ENCODE results near the gene NAV2. TPM values are rescaled to one million over a fixed set of nuclear protein-coding genes. Genes with fewer than 3 reads are reported as not detected.

Gene NAV2
- polyA plus RNA-seq, 1 donor, result 8.1 TPM

DNA sequence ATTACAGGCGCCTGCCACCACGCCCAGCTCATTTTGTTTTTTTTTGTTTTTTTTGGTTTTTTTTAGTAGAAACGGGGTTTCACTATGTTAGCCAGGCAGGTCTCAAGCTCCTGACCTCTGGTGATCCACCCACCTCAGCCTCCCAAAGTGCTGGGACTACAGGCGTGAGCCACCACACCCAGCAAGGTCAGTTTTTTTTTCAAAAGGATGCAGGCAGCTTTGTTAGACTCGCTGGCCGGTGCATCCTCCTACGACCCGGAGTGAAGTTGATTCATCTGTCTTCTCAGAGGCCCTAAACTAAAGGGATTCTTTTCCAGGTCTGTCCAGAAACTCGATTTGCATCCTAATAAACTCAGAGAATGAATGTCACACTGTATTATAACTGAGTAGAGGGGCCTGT, 265.3 kb downstream of the NAV2 start:
- peaks cover 50% of the 10 kb centered on the region for H3K4me1 ChIP-seq (ENCODE audit: control insufficient read depth, insufficient read depth, low read length)
- WGBS (ENCODE audit: insufficient coverage, low lambda C conversion rate), result 100% methylated on average over 1 of the region's 9 CpGs
- no peak for DNase-seq
- H3K9me3 ChIP-seq (ENCODE audit: control insufficient read depth, low read depth, low read length), result no peaks in the 10 kb centered on the region
- no peaks in the 10 kb centered on the region for H3K36me3 ChIP-seq (ENCODE audit: control insufficient read depth, insufficient read depth, low read length)
- no peak overlapping the region for H3K4me3 ChIP-seq (ENCODE audit: low read length)
- no peak overlapping the region for H3K27ac ChIP-seq (ENCODE audit: low read length)
- no peaks in the 10 kb centered on the region for H3K27me3 ChIP-seq (ENCODE audit: control insufficient read depth, insufficient read depth, low read length)

DNA sequence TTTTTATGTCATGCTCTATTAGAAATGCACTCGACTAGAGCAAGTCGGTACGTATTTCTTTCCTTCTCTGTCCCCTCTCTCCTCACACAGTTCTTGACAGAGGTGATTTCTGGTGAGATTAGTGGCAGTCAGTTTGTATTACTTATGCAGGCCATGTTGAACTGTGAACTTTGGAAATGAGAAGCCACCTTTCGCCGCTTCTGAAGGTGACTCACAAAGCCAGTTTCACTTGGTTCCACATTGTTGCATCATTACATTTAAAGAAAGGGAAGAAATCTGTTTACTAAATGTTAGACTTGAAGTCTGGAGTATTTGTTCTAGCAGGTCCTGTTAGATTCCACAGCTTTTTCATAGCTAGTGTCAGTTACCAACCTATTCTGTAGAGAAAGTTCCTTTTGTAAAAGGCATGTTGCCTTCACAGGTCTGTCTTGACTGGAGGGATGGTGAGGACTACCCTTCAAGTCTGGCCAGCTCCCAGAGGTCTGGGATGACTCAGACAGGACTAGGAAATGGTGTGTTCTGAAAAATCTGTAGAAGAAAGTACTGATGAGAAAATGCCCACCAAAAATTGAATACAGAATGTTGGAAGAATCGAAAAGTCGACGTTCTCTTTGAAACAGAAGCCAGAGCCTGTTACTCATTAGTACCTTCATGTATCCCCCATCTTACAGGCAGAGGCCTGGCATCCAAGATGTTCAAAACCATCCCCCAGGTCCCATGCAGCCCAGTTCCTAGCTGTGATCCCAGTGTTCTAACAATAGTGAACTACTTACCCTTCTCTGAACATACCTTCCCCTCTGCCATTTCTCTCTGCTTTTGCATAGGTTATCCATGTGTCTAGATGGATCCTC, 266.3 kb downstream of the NAV2 start:
- DNase-seq, result peak; percentile 69 to 87
- no CpG with 5 or more reads among the region's 8 CpGs for WGBS (ENCODE audit: insufficient coverage, low lambda C conversion rate)
- Histone ChIP-seq H3K9me3 (ENCODE audit: control insufficient read depth, low read depth, low read length) (no peaks in the 10 kb centered on the region), H3K27me3 (ENCODE audit: control insufficient read depth, insufficient read depth, low read length) (no peaks in the 10 kb centered on the region), H3K4me1 (ENCODE audit: control insufficient read depth, insufficient read depth, low read length) (peaks cover 44% of the 10 kb centered on the region), H3K27ac (ENCODE audit: low read length) (peak overlapping the region; percentile 56), H3K36me3 (ENCODE audit: control insufficient read depth, insufficient read depth, low read length) (no peaks in the 10 kb centered on the region), H3K4me3 (ENCODE audit: low read length) (no peak overlapping the region)

DNA sequence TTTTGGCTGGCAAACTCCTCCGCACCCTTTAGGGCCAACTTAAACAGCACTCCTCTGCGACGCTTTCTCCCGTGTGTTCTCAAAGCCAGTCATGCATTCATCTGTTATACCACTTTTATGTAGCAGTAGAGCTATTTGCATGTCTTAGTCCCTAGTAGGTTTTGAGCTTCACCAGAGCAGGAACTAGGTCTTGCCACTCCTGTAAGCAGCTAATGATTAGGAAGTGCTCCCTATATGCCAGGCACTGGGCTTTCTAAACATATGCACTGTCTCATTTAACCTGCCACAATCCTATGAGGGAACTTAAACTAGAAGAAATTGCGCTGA, 266.8 kb downstream of the NAV2 start:
- Histone ChIP-seq H3K4me1 (ENCODE audit: control insufficient read depth, insufficient read depth, low read length) (peaks cover 44% of the 10 kb centered on the region), H3K27me3 (ENCODE audit: control insufficient read depth, insufficient read depth, low read length) (no peaks in the 10 kb centered on the region), H3K4me3 (ENCODE audit: low read length) (no peak overlapping the region), H3K27ac (ENCODE audit: low read length) (peak overlapping the region; percentile 56), H3K9me3 (ENCODE audit: control insufficient read depth, low read depth, low read length) (no peaks in the 10 kb centered on the region), H3K36me3 (ENCODE audit: control insufficient read depth, insufficient read depth, low read length) (no peaks in the 10 kb centered on the region)
- WGBS (ENCODE audit: insufficient coverage, low lambda C conversion rate), result 75% methylated on average over 4 of the region's 5 CpGs
- no peak for DNase-seq

DNA sequence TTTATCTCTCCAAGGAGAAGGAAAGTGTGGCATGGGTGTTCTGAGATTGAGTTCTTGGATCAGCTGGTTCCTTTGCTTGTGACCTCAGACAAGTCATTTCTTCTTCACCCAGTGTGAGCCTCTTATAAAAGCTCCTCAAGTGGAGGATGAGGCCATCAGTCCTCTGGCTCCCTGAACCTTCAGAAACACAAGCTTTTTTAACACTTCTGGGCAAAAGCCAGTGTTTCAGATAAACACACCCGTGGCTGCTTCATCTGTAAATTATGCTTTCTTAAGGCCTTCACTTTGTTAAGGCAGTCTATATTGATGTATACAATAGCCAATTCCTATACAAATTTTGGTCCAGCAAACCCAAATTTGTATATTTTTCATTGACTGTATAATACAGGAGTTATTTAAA, 267.8 kb downstream of the NAV2 start:
- Histone ChIP-seq H3K9me3 (ENCODE audit: control insufficient read depth, low read depth, low read length) (no peaks in the 10 kb centered on the region), H3K4me3 (ENCODE audit: low read length) (no peak overlapping the region), H3K27me3 (ENCODE audit: control insufficient read depth, insufficient read depth, low read length) (no peaks in the 10 kb centered on the region), H3K36me3 (ENCODE audit: control insufficient read depth, insufficient read depth, low read length) (no peaks in the 10 kb centered on the region), H3K4me1 (ENCODE audit: control insufficient read depth, insufficient read depth, low read length) (peaks cover 48% of the 10 kb centered on the region), H3K27ac (ENCODE audit: low read length) (no peak overlapping the region)
- no peak for DNase-seq
- 50% methylated on average over 1 of the region's 1 CpG for WGBS (ENCODE audit: insufficient coverage, low lambda C conversion rate)

DNA sequence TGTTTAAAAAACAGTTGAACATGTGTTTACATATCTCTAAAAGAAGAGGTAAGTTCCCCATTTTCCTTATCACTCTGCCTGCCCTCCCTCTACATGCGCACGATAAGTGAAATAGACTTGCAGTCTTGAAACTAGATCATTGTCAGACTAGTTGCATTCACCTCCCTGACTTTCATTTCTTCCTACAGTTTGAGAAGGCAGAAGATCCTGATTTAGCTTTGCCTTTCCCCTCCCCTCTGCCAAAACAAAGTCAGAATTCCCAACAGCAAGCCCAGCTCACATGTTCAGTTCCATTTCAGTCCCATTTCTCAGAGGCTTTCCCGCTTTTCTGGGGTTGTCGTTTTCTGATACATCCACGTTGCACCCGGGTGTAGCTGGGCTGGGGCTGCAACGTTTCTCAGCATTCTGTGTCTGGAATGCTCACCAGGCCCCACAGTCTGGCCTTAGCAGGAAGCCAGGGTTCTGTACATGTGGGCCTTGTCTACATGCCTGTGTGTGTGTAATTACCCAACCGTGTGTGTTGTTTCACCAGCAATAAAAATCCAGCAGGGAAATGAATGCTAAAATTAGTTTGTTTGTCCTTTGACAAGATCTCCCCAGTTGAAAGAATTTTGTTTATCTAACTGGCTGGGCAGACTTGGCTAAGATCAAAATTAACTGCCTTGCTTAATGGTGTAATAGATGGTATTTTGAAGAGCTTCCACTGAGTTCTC, 268.5 kb downstream of the NAV2 start:
- Histone ChIP-seq H3K4me1 (ENCODE audit: control insufficient read depth, insufficient read depth, low read length) (peaks cover 45% of the 10 kb centered on the region), H3K9me3 (ENCODE audit: control insufficient read depth, low read depth, low read length) (no peaks in the 10 kb centered on the region), H3K4me3 (ENCODE audit: low read length) (no peak overlapping the region), H3K36me3 (ENCODE audit: control insufficient read depth, insufficient read depth, low read length) (no peaks in the 10 kb centered on the region), H3K27ac (ENCODE audit: low read length) (peak overlapping the region; percentile 64), H3K27me3 (ENCODE audit: control insufficient read depth, insufficient read depth, low read length) (no peaks in the 10 kb centered on the region)
- 0% methylated on average over 1 of the region's 8 CpGs for WGBS (ENCODE audit: insufficient coverage, low lambda C conversion rate)
- peak in 1 of 2 donors; percentile 63 for DNase-seq

DNA sequence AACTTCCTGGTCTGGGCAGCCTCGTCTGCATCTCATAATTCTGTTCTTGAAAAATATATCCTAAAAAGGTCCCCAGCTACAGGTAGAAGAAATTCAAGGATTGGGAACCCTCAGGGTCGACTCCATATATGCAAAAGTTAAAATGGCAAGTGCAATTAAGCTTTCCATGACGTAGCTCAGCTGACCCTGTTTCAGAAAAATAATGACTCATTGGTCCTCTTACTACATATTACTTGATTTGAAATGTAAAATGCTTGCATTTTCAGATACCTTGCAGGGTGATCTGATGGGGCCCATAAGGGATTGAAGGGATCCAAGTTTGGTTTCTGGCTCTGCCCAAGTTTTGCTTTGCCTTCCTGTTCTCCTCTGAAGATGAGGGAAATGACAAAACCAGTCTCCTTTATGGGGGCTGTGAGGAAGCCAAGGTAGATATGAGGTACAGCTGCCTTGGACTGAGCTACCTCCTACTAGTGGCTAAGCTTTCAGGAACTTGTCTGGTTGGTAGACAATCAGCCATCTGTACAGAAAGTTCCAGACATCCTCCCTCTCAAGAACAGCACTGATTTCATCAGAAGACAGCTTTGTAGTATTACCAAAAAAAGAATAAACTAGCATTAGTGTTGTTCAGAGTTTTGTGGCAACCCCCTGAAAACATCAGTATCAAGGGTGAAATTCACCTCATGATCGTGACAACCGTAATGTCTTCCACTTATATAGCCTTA, 270.3 kb downstream of the NAV2 start:
- 100% methylated on average over 2 of the region's 5 CpGs for WGBS (ENCODE audit: insufficient coverage, low lambda C conversion rate)
- Histone ChIP-seq H3K4me1 (ENCODE audit: control insufficient read depth, insufficient read depth, low read length) (peaks cover 37% of the 10 kb centered on the region), H3K9me3 (ENCODE audit: control insufficient read depth, low read depth, low read length) (no peaks in the 10 kb centered on the region), H3K27ac (ENCODE audit: low read length) (no peak overlapping the region), H3K36me3 (ENCODE audit: control insufficient read depth, insufficient read depth, low read length) (no peaks in the 10 kb centered on the region), H3K27me3 (ENCODE audit: control insufficient read depth, insufficient read depth, low read length) (no peaks in the 10 kb centered on the region), H3K4me3 (ENCODE audit: low read length) (no peak overlapping the region)
- DNase-seq, result no peak

DNA sequence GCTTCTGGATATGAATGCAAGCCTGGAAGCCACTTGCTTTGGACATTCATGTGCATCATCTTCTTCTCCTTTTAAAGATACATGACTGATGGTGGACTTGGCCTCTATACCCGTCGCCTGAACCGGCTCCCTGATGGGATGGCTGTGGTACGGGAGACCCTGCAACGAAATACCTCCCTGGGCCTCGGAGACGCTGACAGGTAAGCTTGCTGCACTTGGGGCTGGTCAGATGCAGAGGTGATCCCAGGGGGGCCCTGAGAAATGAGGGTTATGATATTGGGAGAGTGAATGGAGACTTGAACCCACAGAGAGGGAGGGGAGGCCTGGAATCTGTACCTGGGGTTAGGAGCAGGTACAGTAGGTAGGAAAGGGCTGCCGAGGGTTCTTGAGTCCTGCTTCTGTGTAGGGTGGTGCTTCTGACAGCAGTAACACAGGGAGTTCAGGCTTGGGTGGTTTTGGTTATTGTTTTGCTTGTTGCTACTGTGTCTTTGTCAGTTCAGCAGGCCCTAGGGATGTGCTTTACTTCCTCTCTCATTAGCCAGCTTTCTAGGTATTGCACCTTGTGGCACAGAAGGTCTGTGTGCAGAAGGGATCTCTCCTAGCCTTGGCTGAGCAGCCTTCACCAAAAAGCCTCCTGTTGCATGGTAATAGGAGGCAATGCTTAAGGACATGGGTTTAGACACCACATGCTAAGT, 271.6 kb downstream of the NAV2 start:
- peaks cover 38% of the 10 kb centered on the region for H3K4me1 ChIP-seq (ENCODE audit: control insufficient read depth, insufficient read depth, low read length)
- H3K9me3 ChIP-seq (ENCODE audit: control insufficient read depth, low read depth, low read length), result no peaks in the 10 kb centered on the region
- DNase-seq, result no peak
- H3K4me3 ChIP-seq (ENCODE audit: low read length), result no peak overlapping the region
- H3K36me3 ChIP-seq (ENCODE audit: control insufficient read depth, insufficient read depth, low read length), result no peaks in the 10 kb centered on the region
- H3K27me3 ChIP-seq (ENCODE audit: control insufficient read depth, insufficient read depth, low read length), result no peaks in the 10 kb centered on the region
- 80% methylated on average over 1 of the region's 8 CpGs for WGBS (ENCODE audit: insufficient coverage, low lambda C conversion rate)
- H3K27ac ChIP-seq (ENCODE audit: low read length), result no peak overlapping the region

DNA sequence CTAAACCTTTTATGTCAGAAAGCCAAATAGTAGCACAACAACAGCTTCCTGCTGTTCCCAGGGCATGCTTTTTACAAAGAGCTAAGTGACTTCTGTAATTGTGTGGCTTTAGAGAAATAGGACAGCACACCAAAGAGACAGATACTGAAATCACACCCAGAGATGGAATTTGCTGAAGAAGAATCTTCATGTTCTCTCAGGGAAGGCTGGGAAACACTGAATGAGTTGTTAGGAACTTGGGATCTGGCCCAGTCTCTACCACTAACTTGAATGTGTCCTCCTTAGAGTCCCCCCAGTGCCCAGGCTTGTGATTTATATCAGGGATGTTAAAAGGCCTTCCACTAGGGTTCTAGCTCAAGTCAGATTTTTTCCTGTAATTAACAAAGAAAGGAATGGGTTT, 272.5 kb downstream of the NAV2 start:
- Histone ChIP-seq H3K27me3 (ENCODE audit: control insufficient read depth, insufficient read depth, low read length) (no peaks in the 10 kb centered on the region), H3K36me3 (ENCODE audit: control insufficient read depth, insufficient read depth, low read length) (no peaks in the 10 kb centered on the region), H3K9me3 (ENCODE audit: control insufficient read depth, low read depth, low read length) (no peaks in the 10 kb centered on the region), H3K27ac (ENCODE audit: low read length) (no peak overlapping the region), H3K4me1 (ENCODE audit: control insufficient read depth, insufficient read depth, low read length) (peaks cover 29% of the 10 kb centered on the region), H3K4me3 (ENCODE audit: low read length) (no peak overlapping the region)
- DNase-seq, result no peak

DNA sequence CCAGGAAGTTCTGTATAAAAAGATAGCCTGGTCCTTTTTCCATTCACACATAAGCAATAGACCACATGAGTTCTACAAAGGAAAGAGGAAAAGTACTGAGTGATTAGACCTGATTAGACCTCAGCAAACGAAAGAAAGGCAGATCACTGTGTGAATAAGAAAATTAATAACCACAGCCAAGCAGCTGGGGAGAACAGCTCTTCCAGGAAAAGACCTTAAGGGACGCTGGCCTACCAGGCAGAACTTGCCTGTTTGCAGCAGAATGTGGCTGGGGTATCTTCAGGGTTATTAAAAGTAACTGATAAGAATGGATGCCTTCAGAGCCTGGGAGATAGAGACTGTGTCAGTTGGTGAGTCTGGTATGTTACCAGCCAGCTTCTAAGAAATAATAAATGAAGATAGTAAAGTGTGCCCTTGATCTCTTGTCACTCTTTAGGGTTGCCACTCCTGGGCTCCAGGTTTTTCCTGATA, 274.7 kb downstream of the NAV2 start:
- Histone ChIP-seq H3K4me1 (ENCODE audit: control insufficient read depth, insufficient read depth, low read length) (peaks cover 17% of the 10 kb centered on the region), H3K9me3 (ENCODE audit: control insufficient read depth, low read depth, low read length) (no peaks in the 10 kb centered on the region), H3K27me3 (ENCODE audit: control insufficient read depth, insufficient read depth, low read length) (no peaks in the 10 kb centered on the region), H3K4me3 (ENCODE audit: low read length) (no peak overlapping the region), H3K36me3 (ENCODE audit: control insufficient read depth, insufficient read depth, low read length) (no peaks in the 10 kb centered on the region), H3K27ac (ENCODE audit: low read length) (peak overlapping the region; percentile 60)
- WGBS (ENCODE audit: insufficient coverage, low lambda C conversion rate), result no CpG with 5 or more reads among the region's 2 CpGs
- peak; percentile 51 to 64 for DNase-seq

DNA sequence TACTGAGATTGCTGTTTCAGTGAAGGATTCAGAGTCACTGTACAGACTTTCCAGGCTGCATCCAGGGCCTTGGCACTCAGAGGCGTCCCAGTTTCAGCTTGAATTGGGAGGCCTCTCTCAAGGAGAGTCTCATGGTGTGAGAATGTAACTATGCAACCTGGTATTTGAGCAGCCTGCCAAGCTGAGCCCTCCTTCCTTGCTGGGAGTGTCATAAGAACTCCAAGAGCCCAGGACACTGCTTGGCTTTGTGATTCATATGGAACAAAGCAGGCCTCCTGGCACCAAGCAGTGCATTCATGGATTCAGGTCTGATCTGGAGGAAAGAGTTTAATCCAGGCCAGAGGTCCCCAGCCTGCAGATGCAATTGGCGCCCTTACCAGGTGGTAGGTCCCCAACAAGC, 276.0 kb downstream of the NAV2 start:
- Histone ChIP-seq H3K36me3 (ENCODE audit: control insufficient read depth, insufficient read depth, low read length) (no peaks in the 10 kb centered on the region), H3K4me3 (ENCODE audit: low read length) (no peak overlapping the region), H3K9me3 (ENCODE audit: control insufficient read depth, low read depth, low read length) (no peaks in the 10 kb centered on the region), H3K27ac (ENCODE audit: low read length) (no peak overlapping the region), H3K4me1 (ENCODE audit: control insufficient read depth, insufficient read depth, low read length) (peaks cover 12% of the 10 kb centered on the region), H3K27me3 (ENCODE audit: control insufficient read depth, insufficient read depth, low read length) (no peaks in the 10 kb centered on the region)
- no CpG with 5 or more reads among the region's 2 CpGs for WGBS (ENCODE audit: insufficient coverage, low lambda C conversion rate)
- DNase-seq, result no peak
